K562 (cell line): ENCODE measurements around the gene MGST3. TPM values are rescaled to one million over a fixed set of nuclear protein-coding genes. Genes with fewer than 3 reads are reported as not detected.

Experiments
- ATF6 ChIP-seq: sonication (generic); formaldehyde crosslinking; IDR thresholded peaks from 2 replicates; pipeline ENCODE4 v1.4.0; 2020; ENCODE audit warnings: mild to moderate bottlenecking, missing genetic modification reagents
- BCOR ChIP-seq: fragments of 450-650 bp; IDR thresholded peaks from 2 replicates; pipeline ENCODE4 v1.6.1; 2016
- EHMT2 ChIP-seq: fragments of 450-650 bp; IDR thresholded peaks from 2 replicates; pipeline ENCODE4 v1.6.1; 2018; ENCODE audit warnings: antibody characterized with exemption
- ESRRA ChIP-seq: fragments of 450-650 bp; IDR thresholded peaks from 2 replicates; pipeline ENCODE4 v1.6.1; 2014; ENCODE audit warnings: low read depth, mild to moderate bottlenecking, moderate library complexity, borderline replicate concordance
- GTF2F1 ChIP-seq: IDR thresholded peaks from 2 replicates; pipeline ENCODE4 v1.6.1; 2011; ENCODE audit warnings: low read depth, low read length, improper control_type of control experiment
- IRF2 ChIP-seq: sonication (generic); formaldehyde crosslinking; IDR thresholded peaks from 2 replicates; pipeline ENCODE4 v1.8.1; 2022; ENCODE audit warnings: mild to moderate bottlenecking, missing genetic modification reagents
- LEF1 ChIP-seq: fragments of 450-650 bp; IDR thresholded peaks from 2 replicates; pipeline ENCODE4 v1.6.1; 2016; ENCODE audit warnings: mild to moderate bottlenecking
- NCOA2 ChIP-seq, 2 experiments: fragments of 450-650 bp; IDR thresholded peaks; 2 replicates each; pipeline ENCODE4 v1.6.1; 2018; ENCODE audit warnings: mild to moderate bottlenecking in 2 of 2, moderate library complexity in 1 of 2; ENCODE audit not compliant: partially characterized antibody in 2 of 2
- NFE2 ChIP-seq: IDR thresholded peaks from 2 replicates; pipeline ENCODE4 v1.6.1; 2014; ENCODE audit warnings: antibody characterized with exemption, low read depth
- NR3C1 ChIP-seq: sonication (generic); formaldehyde crosslinking; IDR thresholded peaks from 2 replicates; pipeline ENCODE4 v1.8.1; 2022; ENCODE audit warnings: missing genetic modification reagents
- PRDM10 ChIP-seq: fragments of 450-650 bp; IDR thresholded peaks from 2 replicates; pipeline ENCODE4 v1.6.1; 2018; ENCODE audit not compliant: partially characterized antibody
- RFX5 ChIP-seq: IDR thresholded peaks from 2 replicates; pipeline ENCODE4 v1.6.1; 2011; ENCODE audit warnings: low read depth, mild to moderate bottlenecking, improper control_type of control experiment, low read length
- SIX5 ChIP-seq, 2 experiments: IDR thresholded peaks; 2 replicates each; pipeline ENCODE4 v1.6.1; 2011; ENCODE audit warnings: low read length in 2 of 2, borderline replicate concordance in 1 of 2, low read depth in 1 of 2, mild to moderate bottlenecking in 1 of 2, moderate library complexity in 1 of 2; ENCODE audit not compliant: insufficient read depth in 1 of 2
- TEAD1 ChIP-seq, 2 experiments: fragments of 450-650 bp in 1 of 2; sonication (generic) in 1 of 2; formaldehyde crosslinking; IDR thresholded peaks; 2 replicates each; pipeline versions ENCODE4 v1.4.0 to v1.8.0; 2020 to 2022; ENCODE audit warnings: mild to moderate bottlenecking in 2 of 2, missing genetic modification reagents in 1 of 2
- TEAD4 ChIP-seq, 2 experiments: sonication (generic) in 1 of 2; formaldehyde crosslinking in 1 of 2; IDR thresholded peaks; 2 replicates each; pipeline versions ENCODE4 v1.6.1 to v1.8.0; 2012 to 2022; ENCODE audit warnings: borderline replicate concordance in 1 of 2, inconsistent platforms in 1 of 2, low read length in 1 of 2, mild to moderate bottlenecking in 1 of 2, missing genetic modification reagents in 1 of 2
- ZNF224 ChIP-seq: sonication (generic); formaldehyde crosslinking; IDR thresholded peaks from 2 replicates; pipeline ENCODE4 v1.8.0; 2022; ENCODE audit warnings: mild to moderate bottlenecking, missing genetic modification reagents
- ZNF695 ChIP-seq: fragments of 450-650 bp; formaldehyde crosslinking; IDR thresholded peaks from 2 replicates; pipeline ENCODE4 v1.4.0; 2020; ENCODE audit warnings: mild to moderate bottlenecking, moderate library complexity
- polyA plus RNA-seq, 8 experiments: library from polyadenylated mRNA; depleted of rRNA in 4 of 8; stranded (reverse) in 5 of 8; unstranded in 3 of 8; fragments of >200 nt; fragmentation: Nextera tagmentation in 2 of 8; fragmentation: Illumina TruSeq in 1 of 8; extraction: Ambion mirVana in 2 of 8; extraction: Trizol in 1 of 8; gene quantifications; 2 replicates each; pipeline versions ENCODE4 v1.2.1 to v1.2.3, GENCODE V29; 2011 to 2014; ENCODE audit warnings: inconsistent platforms in 1 of 8, missing spikeins in 1 of 8
- total RNA-seq, 7 experiments: library from RNA; depleted of rRNA in 6 of 7; stranded (reverse); fragments of >200 nt in 6 of 7; fragmentation: Illumina TruSeq in 2 of 7; extraction: Trizol in 2 of 7; gene quantifications; 2 replicates each; pipeline versions ENCODE4 v1.2.1 to v1.2.3, GENCODE V29; 2011 to 2021; ENCODE audit warnings: low replicate concordance in 1 of 7
- TF ChIP-seq, protein P1 (sequence below): fragments of 250-450 bp; sonication (Bioruptor Pico); IDR thresholded peaks from 2 replicates; pipeline ENCODE4 v1.8.0; 2021; ENCODE audit warnings: mild to moderate bottlenecking, moderate library complexity
- TF ChIP-seq, protein P2 (sequence below), 2 experiments: fragments of 450-650 bp in 1 of 2; sonication (generic) in 1 of 2; formaldehyde crosslinking; conservative IDR thresholded peaks; 2 replicates each; pipeline versions ENCODE4 v1.4.0 to v1.8.1; 2020 to 2022; ENCODE audit warnings: mild to moderate bottlenecking in 1 of 2, missing genetic modification reagents in 1 of 2

MGST3 gene
- total and polyA plus RNA-seq, 9 of the 15 experiments (the other 6 are each of a cell fraction or from before 2014, with no cell fraction given), result 70.7 to 287 (median 105) TPM

DNA sequence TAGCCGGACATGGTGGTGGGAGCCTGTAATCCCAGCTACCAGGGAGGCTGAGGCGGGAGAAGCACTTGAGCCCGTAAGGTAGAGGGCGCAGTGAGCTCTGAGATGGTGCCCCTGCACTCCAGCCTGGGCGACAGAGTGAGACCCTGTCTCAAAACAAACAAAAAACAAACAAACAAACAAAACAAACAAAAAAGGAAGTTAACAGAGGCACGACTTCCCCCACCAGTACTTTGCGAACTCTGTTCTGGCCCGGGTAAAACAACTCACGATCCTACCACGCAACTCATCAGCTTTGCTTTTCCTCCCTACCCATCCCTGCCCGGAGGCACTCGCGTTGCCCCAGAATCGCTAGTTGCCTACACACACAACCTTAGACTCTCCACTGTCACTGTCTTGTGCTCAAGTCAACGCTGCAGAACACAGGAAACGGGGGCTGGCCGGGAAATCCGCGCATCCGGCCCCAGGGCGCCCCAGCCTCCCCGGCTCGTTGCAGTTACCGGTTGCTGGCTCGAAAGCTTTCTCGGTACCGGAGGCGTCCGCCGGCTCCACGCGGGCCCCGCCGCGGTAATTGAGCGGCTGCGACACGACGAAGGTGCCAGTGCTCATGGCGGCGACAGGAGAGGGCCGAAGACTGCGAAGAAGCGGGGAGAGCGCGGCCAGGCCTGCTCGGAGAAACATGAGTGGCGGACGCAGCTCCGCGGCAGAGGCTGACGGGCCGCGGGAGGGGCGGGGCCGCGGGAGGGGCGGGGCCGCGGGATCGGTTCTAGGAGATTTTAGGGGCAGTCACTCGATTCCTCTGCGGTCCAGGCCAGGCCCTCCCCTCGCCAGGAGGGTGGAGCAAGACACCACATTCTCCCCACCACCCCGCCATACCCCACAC, 67.1 kb downstream of the MGST3 start, which contains the start of gene ALDH9A1 (continued):
- TF ChIP-seq ZNF695 (CRISPR knock-in tag) (no peak), EHMT2 (peak; percentile 64; the same call in 1 of the 2 replicates), SIX5 (IDR thresholded peaks at IDR 0.05; ENCODE audit: borderline replicate concordance in 1 of 2, insufficient read depth in 1 of 2, low read depth in 1 of 2, low read length in 2 of 2) (no peak), ESRRA (peak; percentile 7), ZNF224 (CRISPR knock-in tag) (no peak), GTF2F1 (0 out of 2 replicates have a peak, but pooled peaks have one; percentile 21), PRDM10 (peak; percentile 91), TEAD4 (IDR thresholded peaks at IDR 0.05; ENCODE audit: low read length) (no peak), TEAD4 (CRISPR knock-in tag; IDR thresholded peaks at IDR 0.05; ENCODE audit: borderline replicate concordance) (no peak), NFE2 (no peak), RFX5 (no peak), IRF2 (CRISPR knock-in tag) (no peak), LEF1 (no peak), BCOR (peak; percentile 80), ATF6 (peak; percentile 74), TEAD1 (CRISPR knock-in tag; IDR thresholded peaks at IDR 0.05) (0 out of 4 replicates have a peak, but pooled peaks of 1 of the 2 experiments have one; percentile 13), NCOA2 (IDR thresholded peaks at IDR 0.05; ENCODE audit: partially characterized antibody in 2 of 2) (no peak), NR3C1 (CRISPR knock-in tag) (0 out of 2 replicates have a peak, but pooled peaks have one; percentile 55)
- TF ChIP-seq, protein P1, sequence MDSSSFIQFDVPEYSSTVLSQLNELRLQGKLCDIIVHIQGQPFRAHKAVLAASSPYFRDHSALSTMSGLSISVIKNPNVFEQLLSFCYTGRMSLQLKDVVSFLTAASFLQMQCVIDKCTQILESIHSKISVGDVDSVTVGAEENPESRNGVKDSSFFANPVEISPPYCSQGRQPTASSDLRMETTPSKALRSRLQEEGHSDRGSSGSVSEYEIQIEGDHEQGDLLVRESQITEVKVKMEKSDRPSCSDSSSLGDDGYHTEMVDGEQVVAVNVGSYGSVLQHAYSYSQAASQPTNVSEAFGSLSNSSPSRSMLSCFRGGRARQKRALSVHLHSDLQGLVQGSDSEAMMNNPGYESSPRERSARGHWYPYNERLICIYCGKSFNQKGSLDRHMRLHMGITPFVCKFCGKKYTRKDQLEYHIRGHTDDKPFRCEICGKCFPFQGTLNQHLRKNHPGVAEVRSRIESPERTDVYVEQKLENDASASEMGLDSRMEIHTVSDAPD (CRISPR knock-in tag), result no peak
- TF ChIP-seq, protein P2, sequence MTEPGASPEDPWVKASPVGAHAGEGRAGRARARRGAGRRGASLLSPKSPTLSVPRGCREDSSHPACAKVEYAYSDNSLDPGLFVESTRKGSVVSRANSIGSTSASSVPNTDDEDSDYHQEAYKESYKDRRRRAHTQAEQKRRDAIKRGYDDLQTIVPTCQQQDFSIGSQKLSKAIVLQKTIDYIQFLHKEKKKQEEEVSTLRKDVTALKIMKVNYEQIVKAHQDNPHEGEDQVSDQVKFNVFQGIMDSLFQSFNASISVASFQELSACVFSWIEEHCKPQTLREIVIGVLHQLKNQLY (CRISPR knock-in tag; conservative IDR thresholded peaks at IDR 0.05), result 0 out of 4 replicates have a peak, but pooled peaks of 1 of the 2 experiments have one; percentile 33
